ENCODE measurements around the gene BACH2. TPM values are rescaled to one million over a fixed set of nuclear protein-coding genes. Genes with fewer than 3 reads are reported as not detected.
A peak's percentile ranks its signal among the peaks of the same experiment; 100 is the strongest.

Gene BACH2
- total RNA-seq, 2 experiments from 2014 or later: 75.1 to 77.9 TPM

DNA sequence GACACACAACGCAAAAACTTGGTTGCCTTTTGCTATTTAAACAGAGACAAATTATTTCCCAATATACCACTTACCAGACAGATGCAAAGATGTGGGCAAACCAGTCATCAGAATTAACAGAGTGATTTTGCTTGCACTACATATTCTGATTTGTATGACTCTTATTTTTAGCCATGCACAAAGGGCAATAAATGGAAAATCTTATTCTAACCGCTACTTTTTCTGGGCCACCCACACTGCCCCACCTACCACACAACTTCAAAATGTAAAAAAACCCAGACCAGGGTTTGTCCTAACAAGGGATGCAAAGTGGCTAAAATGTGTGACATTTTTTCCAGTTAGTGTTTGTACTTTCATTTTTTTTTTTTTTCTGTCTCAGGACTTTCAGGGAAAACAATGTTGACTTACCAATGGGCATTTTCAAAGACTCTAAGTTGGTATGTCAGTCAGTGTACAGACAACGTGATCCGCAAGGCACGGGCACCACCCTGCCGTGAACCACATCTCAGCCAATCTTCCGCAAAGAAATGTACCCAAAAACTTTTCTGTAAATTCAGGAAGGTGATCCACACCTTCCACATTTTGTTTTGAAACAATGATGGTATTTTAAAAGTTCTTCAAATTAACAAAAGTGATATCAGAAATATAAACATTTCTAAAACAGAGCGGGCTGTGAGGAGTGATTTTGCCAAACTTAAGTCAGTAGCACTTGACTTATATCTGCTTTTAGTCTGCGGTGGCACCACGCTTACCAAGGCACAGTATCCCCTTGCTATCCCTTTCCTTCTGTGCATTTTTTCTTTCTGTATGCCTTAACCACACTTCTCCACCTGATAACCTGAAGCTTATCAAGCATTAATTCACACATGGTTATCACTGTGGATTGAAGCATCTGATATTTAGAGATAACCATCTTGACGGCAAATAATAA, 216.8 kb downstream of the BACH2 start:
- peak overlapping the region; percentile 94 for H3K27ac Mint-ChIP-seq
- intact Hi-C loops (cut with micrococcal nuclease): loop anchor here (1.0 to 10.0 kb wide), 13 partner anchors 12 to 399 kb away; partner anchors contain the start of gene CASP8AP2
- peak overlapping the region; percentile 89 for H3K4me3 Mint-ChIP-seq
- peak; percentile 56 for DNase-seq
- CTCF ChIA-PET: interaction anchor here (0.9 to 1.4 kb wide), 2 partner anchors 140 to 155 kb away, joined by 3 to 4 read pairs; no protein-coding TSS in a partner anchor
- H3K36me3 Mint-ChIP-seq (ENCODE audit: low read depth): peaks cover 33% of the 10 kb centered on the region
- peaks cover 87% of the 10 kb centered on the region for H3K4me1 Mint-ChIP-seq (ENCODE audit: low read depth)
- no peaks in the 10 kb centered on the region for H3K27me3 Mint-ChIP-seq (ENCODE audit: low read depth)
- no peaks in the 10 kb centered on the region for H3K9me3 Mint-ChIP-seq

DNA sequence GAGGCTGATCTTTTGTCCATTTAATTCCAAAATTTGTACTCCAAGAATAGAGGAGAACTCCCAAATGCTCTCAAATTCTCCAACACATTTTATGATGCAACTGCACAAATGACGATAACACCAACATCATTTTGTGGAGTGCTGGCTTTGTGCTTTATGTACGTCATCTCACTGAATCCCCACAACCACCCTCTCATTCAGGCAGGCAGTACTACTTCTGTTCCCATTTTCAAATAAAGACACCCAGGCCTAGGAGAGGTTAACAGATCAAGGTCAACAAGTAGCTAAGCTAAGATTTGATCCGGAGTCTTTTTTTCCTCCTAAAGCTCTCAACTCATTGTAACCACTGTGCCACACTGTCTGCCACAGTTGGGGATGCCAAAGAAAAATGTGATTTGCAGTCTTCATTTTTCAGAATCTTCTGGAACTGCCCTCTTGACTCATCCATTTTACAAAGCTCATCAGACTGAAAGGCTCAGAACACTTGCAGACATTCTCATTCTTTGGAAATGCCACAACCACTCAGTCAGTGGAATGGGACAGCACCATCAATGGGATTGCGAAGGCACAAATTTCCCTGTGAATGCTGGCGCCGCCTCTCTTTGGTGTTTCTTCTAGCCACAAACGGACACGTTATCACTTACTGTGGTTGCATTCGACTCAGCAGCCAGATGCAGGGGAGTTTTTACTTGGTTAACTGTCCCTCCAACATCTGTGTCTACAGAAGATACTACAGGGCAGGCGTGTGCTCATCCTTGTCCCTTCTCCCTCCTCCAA, 217.9 kb downstream of the BACH2 start:
- Mint-ChIP-seq H3K27ac (peak overlapping the region; percentile 94), H3K27me3 (ENCODE audit: low read depth) (no peaks in the 10 kb centered on the region), H3K9me3 (no peaks in the 10 kb centered on the region), H3K4me3 (peak overlapping the region; percentile 89), H3K36me3 (ENCODE audit: low read depth) (peaks cover 35% of the 10 kb centered on the region), H3K4me1 (ENCODE audit: low read depth) (peaks cover 87% of the 10 kb centered on the region)
- DNase-seq: peak; percentile 91
- CTCF ChIA-PET: interaction anchor here (0.5 to 1.5 kb wide), 6 partner anchors 8 to 398 kb away, joined by 3 to 5 read pairs (median 4); no protein-coding TSS in a partner anchor
- intact Hi-C loops (cut with micrococcal nuclease): loop anchor here (1.0 to 2.0 kb wide), 9 partner anchors 10 to 401 kb away; no protein-coding TSS in a partner anchor

DNA sequence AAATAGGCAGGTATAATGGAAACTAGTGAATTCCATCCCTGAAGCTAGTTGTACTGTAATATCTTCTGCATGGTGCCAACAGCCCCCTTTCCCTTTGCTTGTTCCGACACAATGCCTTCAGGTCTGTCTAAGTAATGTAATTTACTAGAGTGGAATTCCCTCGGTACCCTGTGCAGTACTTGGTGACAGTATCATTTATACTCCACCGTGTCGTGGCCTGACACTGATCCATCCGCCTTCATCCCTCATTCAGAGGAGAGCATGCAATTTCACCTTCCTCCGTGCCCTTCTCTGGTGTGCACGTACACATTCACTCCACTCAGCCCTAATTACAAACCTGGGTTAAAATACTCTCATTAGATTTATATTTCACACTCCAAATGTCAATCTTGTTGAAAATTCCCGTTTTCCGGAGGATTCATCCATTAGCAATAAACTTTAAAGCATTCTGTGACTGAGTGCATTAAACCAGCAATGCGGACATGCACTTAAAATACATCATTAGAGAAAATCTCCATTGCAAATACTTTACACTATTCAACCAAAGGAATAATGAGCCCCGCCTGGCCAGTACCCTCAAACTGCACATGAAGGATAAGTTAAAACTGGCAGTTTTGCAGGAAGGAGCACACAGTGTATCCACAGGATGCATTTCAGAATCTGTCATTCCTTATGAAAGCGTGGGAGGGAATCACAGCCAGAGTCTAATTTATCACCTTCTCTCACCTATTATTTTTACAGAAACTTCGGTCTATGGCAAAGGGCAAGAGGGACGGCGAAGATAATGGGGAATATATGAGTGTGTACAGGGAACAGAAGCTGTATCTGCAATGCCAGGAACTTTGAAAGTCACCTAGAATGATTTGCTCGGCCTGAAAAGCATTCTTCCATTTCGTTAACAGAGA, 219.9 kb downstream of the BACH2 start:
- H3K4me3 Mint-ChIP-seq: peak overlapping the region; percentile 89

DNA sequence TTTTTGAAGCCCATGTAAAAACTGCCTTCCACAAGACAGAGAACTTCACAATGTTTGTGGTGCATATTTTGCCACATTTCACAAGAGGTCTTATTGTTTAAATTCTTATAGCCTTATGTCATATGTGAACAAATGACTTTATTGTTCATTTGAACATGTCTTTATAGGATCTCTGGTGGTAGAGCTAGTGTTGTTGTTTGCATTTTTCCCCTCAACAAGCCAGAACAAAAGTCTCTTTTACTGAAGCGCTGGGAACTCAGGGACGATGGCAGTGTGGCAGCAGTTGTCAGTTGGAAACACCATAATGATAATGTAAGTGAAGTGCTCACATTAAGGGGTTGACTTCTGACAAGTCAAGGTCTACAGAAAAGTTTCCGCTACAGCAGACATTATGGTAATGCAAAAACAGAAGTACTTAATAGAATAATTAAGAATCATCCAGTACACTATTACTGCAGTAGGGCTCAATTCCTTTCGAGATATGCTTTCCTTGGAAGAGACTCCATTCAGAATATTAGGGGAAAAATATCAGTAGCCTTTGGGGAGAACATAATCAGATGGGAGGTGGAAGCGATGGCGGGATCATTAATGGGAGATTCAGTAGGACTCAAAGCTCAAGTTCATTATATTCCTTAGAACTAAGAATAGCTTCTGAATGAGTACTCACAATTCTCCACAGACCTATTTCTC, 222.3 kb downstream of the BACH2 start:
- no peaks in the 10 kb centered on the region for H3K9me3 Mint-ChIP-seq
- peak overlapping the region; percentile 94 for H3K27ac Mint-ChIP-seq
- peaks cover 42% of the 10 kb centered on the region for H3K36me3 Mint-ChIP-seq (ENCODE audit: low read depth)
- CTCF ChIA-PET: interaction anchor here (0.6 to 1.2 kb wide), 3 partner anchors 33 to 134 kb away, joined by 3 read pairs; no protein-coding TSS in a partner anchor
- H3K27me3 Mint-ChIP-seq (ENCODE audit: low read depth): no peaks in the 10 kb centered on the region
- no peak for DNase-seq
- intact Hi-C loops (cut with micrococcal nuclease): no loop called here
- H3K4me1 Mint-ChIP-seq (ENCODE audit: low read depth): peaks cover 99% of the 10 kb centered on the region
- peak overlapping the region; percentile 43 for H3K4me3 Mint-ChIP-seq

More for the DNA sequence above, 219.9 kb downstream of the BACH2 start:
- no peaks in the 10 kb centered on the region for H3K27me3 Mint-ChIP-seq (ENCODE audit: low read depth)
- H3K27ac Mint-ChIP-seq: peak overlapping the region; percentile 94
- intact Hi-C loops (cut with micrococcal nuclease): no loop called here
- DNase-seq: no peak
- peaks cover 37% of the 10 kb centered on the region for H3K36me3 Mint-ChIP-seq (ENCODE audit: low read depth)
- CTCF ChIA-PET: interaction anchor here (0.8 kb wide), 1 partner anchor 136 kb away, joined by 4 read pairs; no protein-coding TSS in a partner anchor
- H3K9me3 Mint-ChIP-seq: no peaks in the 10 kb centered on the region
- peaks cover 93% of the 10 kb centered on the region for H3K4me1 Mint-ChIP-seq (ENCODE audit: low read depth)

DNA sequence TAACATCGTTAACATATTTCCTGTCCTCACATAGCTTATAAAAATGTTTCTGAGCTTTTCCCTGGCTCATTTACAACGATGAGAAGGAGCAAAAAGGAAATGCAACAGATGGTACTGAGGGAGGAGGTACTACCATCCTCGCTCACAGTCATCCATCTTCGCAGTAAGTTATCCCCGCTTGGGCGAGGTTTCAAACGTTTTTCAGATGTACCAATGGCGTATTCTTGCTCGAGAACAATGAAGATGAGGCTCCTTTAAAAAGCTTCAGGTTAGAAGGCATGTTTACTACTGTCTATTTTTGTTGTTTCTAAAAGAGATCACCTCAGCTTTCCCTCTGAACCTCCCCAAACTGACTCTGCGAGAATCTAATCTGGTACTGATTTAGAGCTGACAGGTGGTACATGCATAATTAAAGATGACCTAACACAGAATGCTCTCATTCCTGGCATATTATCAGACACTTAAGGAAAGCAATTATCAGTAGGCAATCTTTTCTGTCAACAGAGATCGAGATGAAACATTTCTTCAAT, 223.6 kb downstream of the BACH2 start:
- H3K27me3 Mint-ChIP-seq (ENCODE audit: low read depth): no peaks in the 10 kb centered on the region
- peaks cover 43% of the 10 kb centered on the region for H3K36me3 Mint-ChIP-seq (ENCODE audit: low read depth)
- H3K27ac Mint-ChIP-seq: peak overlapping the region; percentile 94
- intact Hi-C loops (cut with micrococcal nuclease): loop anchor here (1.0 kb wide), 1 partner anchor 24 kb away; no protein-coding TSS in a partner anchor
- no peaks in the 10 kb centered on the region for H3K9me3 Mint-ChIP-seq
- peaks cover 99% of the 10 kb centered on the region for H3K4me1 Mint-ChIP-seq (ENCODE audit: low read depth)
- DNase-seq: no peak
- CTCF ChIA-PET: interaction anchor here (0.7 to 2.1 kb wide), 5 partner anchors 10 to 404 kb away, joined by 3 to 6 read pairs (median 3); no protein-coding TSS in a partner anchor
- H3K4me3 Mint-ChIP-seq: peak overlapping the region; percentile 65

DNA sequence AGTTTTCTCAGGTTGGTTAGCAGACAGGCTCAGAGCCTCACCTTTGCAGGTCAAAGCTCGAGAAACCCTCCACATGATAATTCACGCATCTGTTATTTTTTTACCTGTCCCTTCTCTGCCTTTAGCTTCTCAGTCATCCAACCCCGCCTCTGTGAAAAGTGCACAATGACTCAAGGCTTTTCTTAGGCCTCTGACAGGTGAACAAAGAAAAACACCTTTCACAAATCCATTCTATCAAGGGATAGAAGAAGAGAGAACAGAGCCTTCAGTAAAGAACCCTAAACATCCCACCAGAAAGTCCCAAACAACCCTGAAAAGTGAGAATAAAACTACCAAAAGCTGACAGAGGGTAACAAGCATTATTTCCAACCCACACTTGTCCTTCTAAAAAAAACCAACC, 224.1 kb downstream of the BACH2 start:
- DNase-seq: peak; percentile 60
- H3K27ac Mint-ChIP-seq: peak overlapping the region; percentile 94
- intact Hi-C loops (cut with micrococcal nuclease): loop anchor here (1.0 kb wide), 1 partner anchor 23 kb away; no protein-coding TSS in a partner anchor
- H3K4me1 Mint-ChIP-seq (ENCODE audit: low read depth): peaks cover 99% of the 10 kb centered on the region
- H3K27me3 Mint-ChIP-seq (ENCODE audit: low read depth): no peaks in the 10 kb centered on the region
- peak overlapping the region; percentile 65 for H3K4me3 Mint-ChIP-seq
- peaks cover 46% of the 10 kb centered on the region for H3K36me3 Mint-ChIP-seq (ENCODE audit: low read depth)
- H3K9me3 Mint-ChIP-seq: no peaks in the 10 kb centered on the region
- CTCF ChIA-PET: interaction anchor here (0.7 to 2.1 kb wide), 5 partner anchors 9 to 405 kb away, joined by 3 to 6 read pairs (median 3); no protein-coding TSS in a partner anchor

DNA sequence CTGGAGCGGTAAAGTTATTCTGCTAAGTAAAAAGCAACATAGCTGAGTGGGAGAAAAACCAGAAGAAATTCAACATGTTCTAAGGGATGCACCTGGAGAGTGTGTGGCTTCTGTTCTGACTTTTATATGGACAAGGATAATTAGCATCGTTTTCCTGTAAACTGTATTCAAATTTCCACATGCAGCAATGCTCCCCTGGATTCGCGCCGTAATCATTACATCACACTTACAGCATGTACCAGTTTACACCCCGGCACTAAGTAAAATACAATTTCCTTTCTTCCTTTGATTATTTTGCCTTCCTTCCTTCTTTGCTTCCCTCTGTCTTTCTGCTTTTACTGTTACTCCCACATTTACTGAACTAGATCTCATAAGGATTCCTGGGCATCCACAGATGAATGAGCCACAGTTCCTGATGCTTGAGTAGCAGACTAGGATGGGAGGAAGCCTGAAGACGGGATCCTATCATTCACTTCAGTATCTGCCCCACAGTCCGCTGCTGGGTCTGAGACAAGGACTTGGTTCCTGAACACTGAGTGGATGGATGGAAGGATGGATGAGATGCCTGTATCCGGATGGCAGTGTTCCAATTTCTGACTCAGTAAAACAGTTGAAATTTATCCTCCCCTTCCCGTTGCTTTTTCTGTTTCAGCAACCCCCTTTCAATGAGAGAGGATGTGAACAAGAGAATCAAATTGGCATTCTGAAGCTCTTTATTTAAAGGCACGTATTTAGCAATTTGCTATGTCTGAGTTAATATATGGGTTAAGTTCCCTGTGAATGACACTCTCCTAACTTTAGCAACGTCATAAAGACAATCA, 227.7 kb downstream of the BACH2 start:
- Mint-ChIP-seq H3K4me1 (ENCODE audit: low read depth) (peaks cover 93% of the 10 kb centered on the region), H3K27ac (peak overlapping the region; percentile 87), H3K27me3 (ENCODE audit: low read depth) (no peaks in the 10 kb centered on the region), H3K9me3 (no peaks in the 10 kb centered on the region), H3K36me3 (ENCODE audit: low read depth) (peaks cover 60% of the 10 kb centered on the region), H3K4me3 (no peak overlapping the region)
- DNase-seq: no peak
- intact Hi-C loops (cut with micrococcal nuclease): loop anchor here (1.0 kb wide), 2 partner anchors 10 to 61 kb away; no protein-coding TSS in a partner anchor
- CTCF ChIA-PET: interaction anchor here (1.0 to 1.4 kb wide), 3 partner anchors 8 to 128 kb away, joined by 3 to 5 read pairs (median 4); no protein-coding TSS in a partner anchor

DNA sequence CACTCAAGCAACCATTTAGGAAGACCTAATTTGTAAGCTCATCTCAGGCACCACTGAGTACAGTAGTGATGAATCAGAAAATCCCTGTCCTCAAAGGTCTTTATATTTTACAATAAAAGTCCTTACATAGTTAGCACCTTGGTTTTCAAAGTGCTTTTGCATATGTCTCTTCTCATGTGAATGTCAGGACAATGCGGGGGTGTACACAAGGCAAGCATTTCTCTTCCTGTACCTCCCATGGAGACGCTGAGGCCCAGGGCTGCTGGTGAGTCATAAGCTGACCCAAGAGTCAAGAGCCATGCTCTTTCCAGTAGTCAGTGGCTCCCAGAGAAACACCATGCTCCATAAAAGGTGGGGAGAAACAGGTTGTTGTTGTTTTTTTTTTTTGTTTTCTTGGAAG, 228.4 kb downstream of the BACH2 start:
- H3K9me3 Mint-ChIP-seq: no peaks in the 10 kb centered on the region
- peak overlapping the region; percentile 87 for H3K27ac Mint-ChIP-seq
- peaks cover 88% of the 10 kb centered on the region for H3K4me1 Mint-ChIP-seq (ENCODE audit: low read depth)
- CTCF ChIA-PET: interaction anchor here (0.8 to 1.4 kb wide), 4 partner anchors 19 to 128 kb away, joined by 3 to 5 read pairs (median 4); no protein-coding TSS in a partner anchor
- H3K36me3 Mint-ChIP-seq (ENCODE audit: low read depth): peaks cover 61% of the 10 kb centered on the region
- DNase-seq: peak; percentile 75
- intact Hi-C loops (cut with micrococcal nuclease): loop anchor here (1.0 kb wide), 2 partner anchors 11 to 60 kb away; no protein-coding TSS in a partner anchor
- H3K4me3 Mint-ChIP-seq: no peak overlapping the region
- H3K27me3 Mint-ChIP-seq (ENCODE audit: low read depth): no peaks in the 10 kb centered on the region

DNA sequence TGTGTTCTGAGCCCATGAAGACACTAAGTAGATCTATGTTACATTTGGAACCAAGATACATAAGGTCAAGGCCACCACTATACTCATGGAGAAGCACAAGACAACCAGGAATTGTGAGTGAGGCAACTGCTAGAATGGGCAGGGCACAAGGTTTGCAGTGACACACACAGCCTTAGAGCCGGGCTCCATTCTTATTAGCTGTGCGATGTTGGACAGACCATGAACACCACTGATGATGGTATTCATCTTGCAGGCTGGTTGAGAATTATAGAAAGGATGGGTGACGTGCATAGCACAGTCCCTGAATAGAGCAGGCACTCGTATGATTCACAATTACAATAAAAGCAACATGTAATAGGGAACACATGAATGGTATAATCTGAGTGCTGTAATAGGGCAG, 229.9 kb downstream of the BACH2 start:
- no peak for DNase-seq
- no peaks in the 10 kb centered on the region for H3K9me3 Mint-ChIP-seq
- H3K4me3 Mint-ChIP-seq: no peak overlapping the region
- peaks cover 59% of the 10 kb centered on the region for H3K36me3 Mint-ChIP-seq (ENCODE audit: low read depth)
- intact Hi-C loops (cut with micrococcal nuclease): no loop called here
- CTCF ChIA-PET: interaction anchor here (0.9 to 1.2 kb wide), 2 partner anchors 18 to 168 kb away, joined by 3 read pairs; no protein-coding TSS in a partner anchor
- peaks cover 73% of the 10 kb centered on the region for H3K4me1 Mint-ChIP-seq (ENCODE audit: low read depth)
- H3K27ac Mint-ChIP-seq: peak overlapping the region; percentile 65
- no peaks in the 10 kb centered on the region for H3K27me3 Mint-ChIP-seq (ENCODE audit: low read depth)

DNA sequence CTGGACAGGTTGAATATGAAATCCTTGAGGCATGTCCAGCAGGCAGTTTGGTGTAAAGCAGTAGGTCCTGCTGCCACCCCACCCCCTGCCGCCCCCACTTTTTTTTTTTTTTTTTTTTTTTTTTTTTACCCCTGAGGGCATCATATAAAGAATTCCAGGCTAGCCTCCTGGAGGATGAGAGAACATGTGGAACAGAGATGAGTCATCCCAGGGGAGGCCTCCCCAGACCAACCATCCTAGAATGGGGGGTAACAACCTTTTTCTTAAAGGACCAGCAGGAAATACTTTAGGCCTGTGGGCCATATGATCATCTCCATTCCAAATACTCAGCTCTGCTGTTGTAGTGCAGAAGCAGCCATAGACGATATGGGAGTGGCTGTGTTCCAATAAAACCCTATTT, 231.5 kb downstream of the BACH2 start:
- peak overlapping the region; percentile 43 for H3K27ac Mint-ChIP-seq
- H3K27me3 Mint-ChIP-seq (ENCODE audit: low read depth): no peaks in the 10 kb centered on the region
- peaks cover 57% of the 10 kb centered on the region for H3K4me1 Mint-ChIP-seq (ENCODE audit: low read depth)
- DNase-seq: no peak
- H3K4me3 Mint-ChIP-seq: no peak overlapping the region
- intact Hi-C loops (cut with micrococcal nuclease): no loop called here
- CTCF ChIA-PET: no interaction called here
- H3K9me3 Mint-ChIP-seq: peaks cover under 1% of the 10 kb centered on the region
- peaks cover 51% of the 10 kb centered on the region for H3K36me3 Mint-ChIP-seq (ENCODE audit: low read depth)

Measured in activated naive CD4-positive, alpha-beta T cell treated with anti-CD3 and anti-CD28 coated beads for 36 hours (primary cell).